Choroid plexus epithelial cell (primary cell): ENCODE data around the gene PHRF1.

Experiments used
- DNase-seq: peaks from one replicate; pipeline ENCODE4 v3.0.0-alpha.2; 2010; ENCODE audit warnings: low read depth
- H3K4me3 ChIP-seq: 2 replicates; pipeline ENCODE4 v1.5.1; 2011; ENCODE audit warnings: low read depth, mild to moderate bottlenecking, control low read depth, low read length, moderate library complexity
- CTCF ChIP-seq: conservative IDR thresholded peaks from 2 replicates; pipeline ENCODE4 v1.5.1; 2011; ENCODE audit warnings: low read depth, mild to moderate bottlenecking, control low read depth, inconsistent platforms, low read length, moderate library complexity

PHRF1 gene

GRCh38 chr11:614623-615503 lies 38.6 kb downstream of the PHRF1 start:
- TF ChIP-seq CTCF, result no peak

GRCh38 chr11:615504-616319 lies 39.4 kb downstream of the PHRF1 start, which contains the start of gene IRF7:
Gene IRF7 (minus strand): TSS chr11:615950. CDS start chr11:615364, 586 bp downstream.
- peak within 1 kb of the TSS; percentile 86 for H3K4me3 ChIP-seq
- DNase-seq, result peak; percentile 93
- TF ChIP-seq CTCF, result no peak

More at GRCh38 chr11:614623-615503, 38.6 kb downstream of the PHRF1 start:
- DNase-seq, result no peak
- H3K4me3 ChIP-seq, result peak overlapping the region; percentile 86

GRCh38 chr11:616320-617198 lies 40.3 kb downstream of the PHRF1 start:
- H3K4me3 ChIP-seq, result no peak overlapping the region
- no peak for TF ChIP-seq CTCF
- DNase-seq, result no peak

- no peak for TF ChIP-seq CTCF
- DNase-seq, result no peak
- H3K4me3 ChIP-seq, result no peak overlapping the region
Observed at GRCh38 chr11:617199-617911, 41.1 kb downstream of the PHRF1 start.

- no peak for TF ChIP-seq CTCF
- no peak overlapping the region for H3K4me3 ChIP-seq
- no peak for DNase-seq
Observed at GRCh38 chr11:617912-618682, 41.8 kb downstream of the PHRF1 start.
